NCI-H187 (cell line): ENCODE data around the gene SYP.
A peak's percentile ranks its signal among the peaks of the same experiment; 100 is the strongest.

Source experiments
- DNase-seq, 2 experiments: peaks; one replicate each; lab custom pipeline; 2025; lab: John Stamatoyannopoulos, UW

SYP gene

GRCh38 chrX:49199906-49200771 lies at the start of gene SYP:
TSS of gene SYP (minus strand) at chrX:49200193. CDS start at chrX:49200186, 7 bp downstream.
- DNase-seq: peak; percentile 6 to 7

GRCh38 chrX:49249616-49250015 lies 49.6 kb upstream of the SYP start:
- DNase-seq: no peak

GRCh38 chrX:49249071-49249470 lies 49.1 kb upstream of the SYP start:
- no peak for DNase-seq

- no peak for DNase-seq
Measured at GRCh38 chrX:49247916-49248811, 48.2 kb upstream of the SYP start.

GRCh38 chrX:49247346-49247745 lies 47.4 kb upstream of the SYP start:
- DNase-seq: no peak

- DNase-seq: no peak
Measured at GRCh38 chrX:49246541-49246940, 46.5 kb upstream of the SYP start.

- no peak for DNase-seq
Measured at GRCh38 chrX:49244207-49244606, 44.2 kb upstream of the SYP start.

- DNase-seq: no peak
Measured at GRCh38 chrX:49243166-49243565, 43.2 kb upstream of the SYP start.

GRCh38 chrX:49242545-49243066 lies 42.6 kb upstream of the SYP start:
- no peak for DNase-seq

- no peak for DNase-seq
Measured at GRCh38 chrX:49238735-49239134, 38.7 kb upstream of the SYP start.

- no peak for DNase-seq
Measured at GRCh38 chrX:49237060-49237459, 37.1 kb upstream of the SYP start.

GRCh38 chrX:49233887-49234555 lies 34.0 kb upstream of the SYP start:
- DNase-seq: no peak

GRCh38 chrX:49233176-49233575 lies 33.2 kb upstream of the SYP start, which contains the start of gene CACNA1F:
TSS of gene CACNA1F (minus strand) at chrX:49233340. CDS start at chrX:49233309, 31 bp downstream.
- no peak for DNase-seq

- no peak for DNase-seq
Measured at GRCh38 chrX:49232525-49232924, 32.5 kb upstream of the SYP start.

- DNase-seq: no peak
Measured at GRCh38 chrX:49231333-49232000, 31.5 kb upstream of the SYP start.

- DNase-seq: peak in 1 of 2 experiments; percentile 7
Measured at GRCh38 chrX:49230500-49231232, 30.7 kb upstream of the SYP start.

- DNase-seq: no peak
Measured at GRCh38 chrX:49228185-49228584, 28.2 kb upstream of the SYP start.

- no peak for DNase-seq
Measured at GRCh38 chrX:49227726-49228125, 27.7 kb upstream of the SYP start.

- DNase-seq: no peak
Measured at GRCh38 chrX:49226946-49227345, 27.0 kb upstream of the SYP start.

- no peak for DNase-seq
Measured at GRCh38 chrX:49225858-49226257, 25.9 kb upstream of the SYP start.

- DNase-seq: no peak
Measured at GRCh38 chrX:49221868-49222267, 21.9 kb upstream of the SYP start.
